HepG2 (cell line): ENCODE measurements around the gene GSG1. TPM values are rescaled to one million over a fixed set of nuclear protein-coding genes. Genes with fewer than 3 reads are reported as not detected.

ENCODE experiments used
- ATAC-seq: fragments of 200-7000 bp; cut with Tn5 transposase; 3 replicates; pipeline ENCODE4 v1.9.1; 2020; ENCODE audit warnings: mild to moderate bottlenecking, moderate library complexity
- BruUV-seq: library from RNA; stranded (reverse); fragments of 400-500 nt; replicated peaks from 2 replicates; lab custom pipeline; 2021; lab: Mats Ljungman, UMichigan
- CTCF ChIA-PET: fragments of 300-600 bp; formaldehyde crosslinking; extraction: SDS; loops from one replicate; lab custom pipeline; 2021; ENCODE audit warnings: low total read pairs, inconsistent platforms, low intra/inter-chr PET ratio; lab: Yijun Ruan, JAX
- POLR2A ChIA-PET: fragments of 350-600 bp; sonication (Branson Sonifier 250); formaldehyde crosslinking; loops from one replicate; lab custom pipeline; 2020; ENCODE audit warnings: antibody characterized with exemption, inconsistent platforms; lab: Yijun Ruan, JAX
- DNase-seq: peaks from one replicate; pipeline ENCODE4 v3.0.0-alpha.2; 2015; ENCODE audit warnings: low spot score
- FAIRE-seq: peaks from 3 replicates; lab custom pipeline; 2011; peaks lifted over from hg19 to GRCh38; lab: Jason Lieb, UNC
- H2AFZ ChIP-seq: one replicate; pipeline ENCODE4 v1.6.1; 2011; ENCODE audit warnings: low read length, inconsistent platforms
- H3K27ac ChIP-seq: fragments of 300-600 bp; 3 replicates; pipeline ENCODE4 v1.8.0; 2011; ENCODE audit warnings: mixed run types, mild to moderate bottlenecking, mixed read lengths, low read length, inconsistent platforms; ENCODE audit not compliant: insufficient read depth; ENCODE audit errors: extremely low read length
- H3K27me3 ChIP-seq, 2 experiments: fragments of 200-600 bp in 1 of 2; 2 replicates in 1 of 2; 3 replicates in 1 of 2; pipeline versions ENCODE4 v1.6.0 to v1.8.0; 2011; ENCODE audit warnings: low read length in 2 of 2, mild to moderate bottlenecking in 2 of 2, moderate library complexity in 2 of 2, inconsistent platforms in 1 of 2; ENCODE audit not compliant: insufficient read depth in 2 of 2, control insufficient read depth in 1 of 2
- H3K36me3 ChIP-seq, 2 experiments: fragments of 200-600 bp in 1 of 2; replicated peaks in 1 of 2; 2 replicates in 1 of 2; 3 replicates in 1 of 2; pipeline versions ENCODE4 v1.5.1 to v1.8.0; 2011; ENCODE audit warnings: low read length in 2 of 2, inconsistent platforms in 1 of 2; ENCODE audit not compliant: insufficient read depth in 2 of 2, control insufficient read depth in 1 of 2
- H3K4me1 ChIP-seq: 2 replicates; pipeline ENCODE4 v1.5.1; 2012; ENCODE audit warnings: low read length, inconsistent platforms; ENCODE audit not compliant: insufficient read depth
- H3K4me2 ChIP-seq: 2 replicates; pipeline ENCODE4 v1.6.0; 2011; ENCODE audit warnings: low read depth, low read length, inconsistent platforms
- H3K4me3 ChIP-seq, 3 experiments: fragments of 200-600 bp in 1 of 3; sonication (generic), shearing (Covaris generic) in 1 of 3; replicated peaks in 1 of 3; 2 replicates each; pipeline ENCODE4 v1.5.1; 2011 to 2016; ENCODE audit warnings: low read length in 3 of 3, inconsistent platforms in 2 of 3, low read depth in 2 of 3, mild to moderate bottlenecking in 2 of 3, control low read depth in 1 of 3, mixed read lengths in 1 of 3; ENCODE audit not compliant: insufficient read depth in 1 of 3
- H3K79me2 ChIP-seq: one replicate; pipeline ENCODE4 v1.6.1; 2011; ENCODE audit warnings: low read length, inconsistent platforms; ENCODE audit not compliant: insufficient read depth
- H3K9ac ChIP-seq: 2 replicates; pipeline ENCODE4 v1.6.0; 2011; ENCODE audit warnings: mild to moderate bottlenecking, low read depth, low read length, inconsistent platforms; ENCODE audit not compliant: insufficient read depth
- H3K9me3 ChIP-seq: 2 replicates; pipeline ENCODE4 v1.5.1; 2012; ENCODE audit warnings: mild to moderate bottlenecking, low read length
- H4K20me1 ChIP-seq: 2 replicates; pipeline ENCODE4 v1.6.0; 2011; ENCODE audit warnings: inconsistent platforms, mild to moderate bottlenecking, low read length, moderate library complexity; ENCODE audit not compliant: insufficient read depth
- ARID5B ChIP-seq: IDR thresholded peaks from 2 replicates; pipeline ENCODE4 v1.4.0; 2020; ENCODE audit warnings: mild to moderate bottlenecking, missing genetic modification reagents
- FOXA1 ChIP-seq, 2 experiments: fragments of 450-650 bp in 1 of 2; sonication (generic) in 1 of 2; formaldehyde crosslinking in 1 of 2; IDR thresholded peaks; 2 replicates each; pipeline versions ENCODE4 v1.4.0 to v1.6.1; 2016 to 2020; ENCODE audit warnings: missing genetic modification reagents in 1 of 2
- FOXA3 ChIP-seq: IDR thresholded peaks from 2 replicates; pipeline ENCODE4 v1.6.1; 2016; ENCODE audit warnings: missing genetic modification reagents, missing compliant biosample characterization
- GPBP1L1 ChIP-seq: sonication (generic); formaldehyde crosslinking; IDR thresholded peaks from 2 replicates; pipeline ENCODE4 v1.5.0; 2020; ENCODE audit warnings: mild to moderate bottlenecking, missing genetic modification reagents
- KLF6 ChIP-seq: IDR thresholded peaks from 2 replicates; pipeline ENCODE4 v1.8.0; 2016; ENCODE audit warnings: missing biosample characterization, missing genetic modification reagents
- MTF1 ChIP-seq: sonication (generic); formaldehyde crosslinking; IDR thresholded peaks from 2 replicates; pipeline ENCODE4 v1.5.0; 2020; ENCODE audit warnings: missing genetic modification reagents
- SAP130 ChIP-seq: IDR thresholded peaks from 2 replicates; pipeline ENCODE4 v1.6.1; 2016; ENCODE audit warnings: low read depth
- SIX4 ChIP-seq: sonication (generic); formaldehyde crosslinking; IDR thresholded peaks from 2 replicates; pipeline ENCODE4 v1.4.0; 2020; ENCODE audit warnings: missing genetic modification reagents
- ZBTB2 ChIP-seq: sonication (generic); formaldehyde crosslinking; IDR thresholded peaks from 2 replicates; pipeline ENCODE4 v1.8.0; 2022; ENCODE audit warnings: low read depth, missing genetic modification reagents
- ZNF34 ChIP-seq: sonication (generic); formaldehyde crosslinking; IDR thresholded peaks from 2 replicates; pipeline ENCODE4 v1.4.0; 2020; ENCODE audit warnings: mild to moderate bottlenecking, missing genetic modification reagents, borderline replicate concordance
- ZNF878 ChIP-seq: sonication (generic); formaldehyde crosslinking; IDR thresholded peaks from 2 replicates; pipeline ENCODE4 v1.8.1; 2023; ENCODE audit warnings: mild to moderate bottlenecking, missing genetic modification reagents, moderate library complexity
- ZSCAN25 ChIP-seq: sonication (generic); formaldehyde crosslinking; IDR thresholded peaks from 2 replicates; pipeline ENCODE4 v1.8.0; 2022; ENCODE audit warnings: mild to moderate bottlenecking, missing genetic modification reagents
- whole genome bisulfite sequencing: methylation state at CpG from one replicate; pipeline ENCODE4 v1.1.6; 2017; ENCODE audit warnings: low lambda C conversion rate; 5-methylcytosine and 5-hydroxymethylcytosine counted together
- in situ Hi-C: cut with HindIII; loops from 2 replicates; pipeline ENCODE4 v1.10.0; 2017; ENCODE audit warnings: low pct_unique_long_range_greater_than_20kb; ENCODE audit not compliant: extremely low pct_ligation_motif_present
- intact Hi-C: fragments of 100-400 bp; cut with micrococcal nuclease; formaldehyde crosslinking; loops from one replicate; pipeline ENCODE4 v1.10.0; 2022; ENCODE audit not compliant: unreplicated experiment
- polyA plus RNA-seq, 8 experiments: library from polyadenylated mRNA; depleted of rRNA in 3 of 8; stranded (reverse) in 7 of 8; unstranded in 1 of 8; fragments of >200 nt; fragmentation: Illumina TruSeq in 4 of 8; extraction: Trizol in 4 of 8; gene quantifications; 2 replicates each; pipeline versions ENCODE4 v1.2.1 to v1.2.3, GENCODE V29; 2011 to 2016; ENCODE audit warnings: low read depth in 4 of 8, missing spikeins in 1 of 8, mixed read lengths in 1 of 8; ENCODE audit not compliant: insufficient read depth in 1 of 8
- total RNA-seq, 5 experiments: library from RNA; depleted of rRNA; stranded (reverse); fragments of >200 nt; fragmentation: Illumina TruSeq; extraction: Trizol; gene quantifications; 2 replicates each; pipeline ENCODE4 v1.2.3, GENCODE V29; 2016; ENCODE audit warnings: low read depth in 1 of 5

GSG1 gene
- total and polyA plus RNA-seq, 2 of the 13 experiments (the other 11 are each of a cell fraction or from before 2014, with no cell fraction given), result not detected

GRCh38 chr12:13127444-13127843, 24.0 kb upstream of the GSG1 start:
- ATAC-seq, result peak; percentile 43; the same call in 2 of the 3 replicates
- no peak overlapping the region for H2AFZ ChIP-seq
- peak; percentile 15 for DNase-seq
- in situ Hi-C loops (no loop called here), intact Hi-C loops (no loop called here)
- no TSS peak for BruUV-seq
- no peaks in the 10 kb centered on the region for H3K9me3 ChIP-seq
- 25% methylated on average over 4 of the region's 5 CpGs for WGBS
- no peak for FAIRE-seq
- H3K4me3 ChIP-seq, result no peak overlapping the region
- no peak overlapping the region for H3K4me2 ChIP-seq
- H3K9ac ChIP-seq, result no peak overlapping the region
- no peaks in the 10 kb centered on the region for H3K79me2 ChIP-seq
- H4K20me1 ChIP-seq, result no peaks in the 10 kb centered on the region; the same call in 1 of the 2 replicates
- no peaks in the 10 kb centered on the region for H3K4me1 ChIP-seq
- peaks cover 2 to 25% of the 10 kb centered on the region in 2 experiments; a peak in 2 of 5 replicates for H3K27me3 ChIP-seq
- POLR2A ChIA-PET, result no interaction called here
- no peak for TF ChIP-seq KLF6 (CRISPR knock-in tag)
- TF ChIP-seq FOXA3 (CRISPR knock-in tag), result peak; percentile 63
- TF ChIP-seq ZNF34, result no peak
- peak; percentile 25; the same call in 1 of the 2 replicates for TF ChIP-seq FOXA1 (IDR thresholded peaks at IDR 0.05)
- TF ChIP-seq FOXA1 (CRISPR knock-in tag; IDR thresholded peaks at IDR 0.05), result no peak
- TF ChIP-seq ARID5B (CRISPR knock-in tag), result peak; percentile 37; the same call in 1 of the 2 replicates
- TF ChIP-seq ZSCAN25 (CRISPR knock-in tag), result no peak
- no peak for TF ChIP-seq GPBP1L1 (CRISPR knock-in tag)
- no peak for TF ChIP-seq ZNF878 (CRISPR knock-in tag)
- TF ChIP-seq ZBTB2, result no peak
- no peak for TF ChIP-seq MTF1
- 0 out of 2 replicates have a peak, but pooled peaks have one; percentile 11 for TF ChIP-seq SAP130 (CRISPR knock-in tag)
- TF ChIP-seq SIX4 (CRISPR knock-in tag), result no peak
- no peaks in the 10 kb centered on the region for H3K36me3 ChIP-seq
- no peak overlapping the region for H3K27ac ChIP-seq
- CTCF ChIA-PET, result no interaction called here
